ENCODE measurements around the gene C1orf52. TPM values are rescaled to one million over a fixed set of nuclear protein-coding genes. Genes with fewer than 3 reads are reported as not detected.

C1orf52 gene
- total RNA-seq, 1 experiment from 2014 or later, result 55.1 TPM

- DNase-seq (ENCODE audit: low read depth), result peak; percentile 12
These were observed 29.0 kb downstream of the C1orf52 start for GRCh38 chr1:85230305-85230977.

GRCh38 chr1:85229574-85230097 is 29.8 kb downstream of the C1orf52 start:
- no peak for DNase-seq (ENCODE audit: low read depth)

- DNase-seq (ENCODE audit: low read depth), result no peak
These were observed 30.5 kb downstream of the C1orf52 start for GRCh38 chr1:85228972-85229371.

- no peak for DNase-seq (ENCODE audit: low read depth)
These were observed 33.7 kb downstream of the C1orf52 start for GRCh38 chr1:85225624-85226380.

GRCh38 chr1:85224734-85225623 is 34.5 kb downstream of the C1orf52 start:
- DNase-seq (ENCODE audit: low read depth), result no peak

- no peak for DNase-seq (ENCODE audit: low read depth)
These were observed 35.2 kb downstream of the C1orf52 start for GRCh38 chr1:85224295-85224694.

- no peak for DNase-seq (ENCODE audit: low read depth)
These were observed 36.1 kb downstream of the C1orf52 start for GRCh38 chr1:85223334-85223733.

GRCh38 chr1:85220756-85221201 is 38.7 kb downstream of the C1orf52 start:
- DNase-seq (ENCODE audit: low read depth), result no peak

GRCh38 chr1:85219853-85220610 is 39.4 kb downstream of the C1orf52 start:
- no peak for DNase-seq (ENCODE audit: low read depth)

- DNase-seq (ENCODE audit: low read depth), result no peak
These were observed 42.8 kb downstream of the C1orf52 start for GRCh38 chr1:85216697-85217096.

- DNase-seq (ENCODE audit: low read depth), result no peak
These were observed 44.8 kb downstream of the C1orf52 start for GRCh38 chr1:85214654-85215053.

- DNase-seq (ENCODE audit: low read depth), result no peak
These were observed 51.0 kb downstream of the C1orf52 start for GRCh38 chr1:85208488-85208887.

- no peak for DNase-seq (ENCODE audit: low read depth)
These were observed 55.8 kb downstream of the C1orf52 start for GRCh38 chr1:85203573-85204171.

- no peak for DNase-seq (ENCODE audit: low read depth)
These were observed 56.6 kb downstream of the C1orf52 start for GRCh38 chr1:85202864-85203255.

GRCh38 chr1:85202092-85202863 is 57.2 kb downstream of the C1orf52 start:
- no peak for DNase-seq (ENCODE audit: low read depth)

- peak; percentile 89 for DNase-seq (ENCODE audit: low read depth)
These were observed 57.9 kb downstream of the C1orf52 start for GRCh38 chr1:85201340-85202091.

GRCh38 chr1:85200463-85201339 is 58.8 kb downstream of the C1orf52 start, which contains the start of gene SYDE2:
SYDE2 (minus strand) TSS chr1:85201016; CDS start chr1:85200996, 20 bp downstream.
- DNase-seq (ENCODE audit: low read depth), result peak; percentile 90
